ENCODE results near the gene MRPL24. TPM values are rescaled to one million over a fixed set of nuclear protein-coding genes. Genes with fewer than 3 reads are reported as not detected.

MRPL24 gene
- total and polyA plus RNA-seq, 10 of the 15 experiments (the other 5 are each of a cell fraction or from before 2014, with no cell fraction given) = 87.4 to 269 (median 134) TPM

DNA sequence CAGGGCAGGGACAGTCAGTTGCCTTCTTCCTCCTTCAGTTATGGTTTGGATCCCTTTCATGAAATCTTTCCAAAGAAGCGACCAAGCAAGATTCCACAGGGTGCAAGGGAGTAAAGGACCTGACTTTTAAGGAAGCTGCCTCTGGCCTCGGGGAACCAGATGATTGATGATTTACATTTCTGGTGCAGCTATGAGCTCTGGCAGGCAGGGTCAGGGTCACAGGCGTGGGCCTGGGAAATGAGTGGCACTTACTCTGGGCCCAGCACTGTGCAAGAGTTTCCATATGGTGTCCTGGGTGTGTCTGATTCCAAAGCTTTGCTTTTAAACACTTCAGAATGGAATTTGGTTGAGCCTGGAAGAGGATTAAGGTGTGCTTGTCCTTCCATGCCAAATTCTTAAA, 28.3 kb downstream of the MRPL24 start (continued):
- TF ChIP-seq, protein P1, sequence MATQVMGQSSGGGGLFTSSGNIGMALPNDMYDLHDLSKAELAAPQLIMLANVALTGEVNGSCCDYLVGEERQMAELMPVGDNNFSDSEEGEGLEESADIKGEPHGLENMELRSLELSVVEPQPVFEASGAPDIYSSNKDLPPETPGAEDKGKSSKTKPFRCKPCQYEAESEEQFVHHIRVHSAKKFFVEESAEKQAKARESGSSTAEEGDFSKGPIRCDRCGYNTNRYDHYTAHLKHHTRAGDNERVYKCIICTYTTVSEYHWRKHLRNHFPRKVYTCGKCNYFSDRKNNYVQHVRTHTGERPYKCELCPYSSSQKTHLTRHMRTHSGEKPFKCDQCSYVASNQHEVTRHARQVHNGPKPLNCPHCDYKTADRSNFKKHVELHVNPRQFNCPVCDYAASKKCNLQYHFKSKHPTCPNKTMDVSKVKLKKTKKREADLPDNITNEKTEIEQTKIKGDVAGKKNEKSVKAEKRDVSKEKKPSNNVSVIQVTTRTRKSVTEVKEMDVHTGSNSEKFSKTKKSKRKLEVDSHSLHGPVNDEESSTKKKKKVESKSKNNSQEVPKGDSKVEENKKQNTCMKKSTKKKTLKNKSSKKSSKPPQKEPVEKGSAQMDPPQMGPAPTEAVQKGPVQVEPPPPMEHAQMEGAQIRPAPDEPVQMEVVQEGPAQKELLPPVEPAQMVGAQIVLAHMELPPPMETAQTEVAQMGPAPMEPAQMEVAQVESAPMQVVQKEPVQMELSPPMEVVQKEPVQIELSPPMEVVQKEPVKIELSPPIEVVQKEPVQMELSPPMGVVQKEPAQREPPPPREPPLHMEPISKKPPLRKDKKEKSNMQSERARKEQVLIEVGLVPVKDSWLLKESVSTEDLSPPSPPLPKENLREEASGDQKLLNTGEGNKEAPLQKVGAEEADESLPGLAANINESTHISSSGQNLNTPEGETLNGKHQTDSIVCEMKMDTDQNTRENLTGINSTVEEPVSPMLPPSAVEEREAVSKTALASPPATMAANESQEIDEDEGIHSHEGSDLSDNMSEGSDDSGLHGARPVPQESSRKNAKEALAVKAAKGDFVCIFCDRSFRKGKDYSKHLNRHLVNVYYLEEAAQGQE (IDR thresholded peaks at IDR 0.05; ENCODE audit: low read depth, low read length) = no peak
- TF ChIP-seq DPF2 (IDR thresholded peaks at IDR 0.05) (no peak), WRNIP1 (IDR thresholded peaks at IDR 0.05; ENCODE audit: borderline replicate concordance, low read depth, low read length) (no peak), ZBED1 (IDR thresholded peaks at IDR 0.05; ENCODE audit: borderline replicate concordance) (no peak), IKZF1 (conservative IDR thresholded peaks at IDR 0.05) (no peak), SRF (IDR thresholded peaks at IDR 0.05; ENCODE audit: low read depth in 2 of 2, low read length in 2 of 2) (no peak), RCOR1 (conservative IDR thresholded peaks at IDR 0.05; ENCODE audit: low read depth, low read length) (no peak)
- TF ChIP-seq, protein P2, sequence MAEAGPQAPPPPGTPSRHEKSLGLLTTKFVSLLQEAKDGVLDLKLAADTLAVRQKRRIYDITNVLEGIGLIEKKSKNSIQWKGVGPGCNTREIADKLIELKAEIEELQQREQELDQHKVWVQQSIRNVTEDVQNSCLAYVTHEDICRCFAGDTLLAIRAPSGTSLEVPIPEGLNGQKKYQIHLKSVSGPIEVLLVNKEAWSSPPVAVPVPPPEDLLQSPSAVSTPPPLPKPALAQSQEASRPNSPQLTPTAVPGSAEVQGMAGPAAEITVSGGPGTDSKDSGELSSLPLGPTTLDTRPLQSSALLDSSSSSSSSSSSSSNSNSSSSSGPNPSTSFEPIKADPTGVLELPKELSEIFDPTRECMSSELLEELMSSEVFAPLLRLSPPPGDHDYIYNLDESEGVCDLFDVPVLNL (IDR thresholded peaks at IDR 0.05; ENCODE audit: low read depth, low read length) = no peak
- TF ChIP-seq, protein P3, sequence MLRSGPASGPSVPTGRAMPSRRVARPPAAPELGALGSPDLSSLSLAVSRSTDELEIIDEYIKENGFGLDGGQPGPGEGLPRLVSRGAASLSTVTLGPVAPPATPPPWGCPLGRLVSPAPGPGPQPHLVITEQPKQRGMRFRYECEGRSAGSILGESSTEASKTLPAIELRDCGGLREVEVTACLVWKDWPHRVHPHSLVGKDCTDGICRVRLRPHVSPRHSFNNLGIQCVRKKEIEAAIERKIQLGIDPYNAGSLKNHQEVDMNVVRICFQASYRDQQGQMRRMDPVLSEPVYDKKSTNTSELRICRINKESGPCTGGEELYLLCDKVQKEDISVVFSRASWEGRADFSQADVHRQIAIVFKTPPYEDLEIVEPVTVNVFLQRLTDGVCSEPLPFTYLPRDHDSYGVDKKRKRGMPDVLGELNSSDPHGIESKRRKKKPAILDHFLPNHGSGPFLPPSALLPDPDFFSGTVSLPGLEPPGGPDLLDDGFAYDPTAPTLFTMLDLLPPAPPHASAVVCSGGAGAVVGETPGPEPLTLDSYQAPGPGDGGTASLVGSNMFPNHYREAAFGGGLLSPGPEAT (IDR thresholded peaks at IDR 0.05; ENCODE audit: low read depth) = no peak
- TF ChIP-seq, protein P4, sequence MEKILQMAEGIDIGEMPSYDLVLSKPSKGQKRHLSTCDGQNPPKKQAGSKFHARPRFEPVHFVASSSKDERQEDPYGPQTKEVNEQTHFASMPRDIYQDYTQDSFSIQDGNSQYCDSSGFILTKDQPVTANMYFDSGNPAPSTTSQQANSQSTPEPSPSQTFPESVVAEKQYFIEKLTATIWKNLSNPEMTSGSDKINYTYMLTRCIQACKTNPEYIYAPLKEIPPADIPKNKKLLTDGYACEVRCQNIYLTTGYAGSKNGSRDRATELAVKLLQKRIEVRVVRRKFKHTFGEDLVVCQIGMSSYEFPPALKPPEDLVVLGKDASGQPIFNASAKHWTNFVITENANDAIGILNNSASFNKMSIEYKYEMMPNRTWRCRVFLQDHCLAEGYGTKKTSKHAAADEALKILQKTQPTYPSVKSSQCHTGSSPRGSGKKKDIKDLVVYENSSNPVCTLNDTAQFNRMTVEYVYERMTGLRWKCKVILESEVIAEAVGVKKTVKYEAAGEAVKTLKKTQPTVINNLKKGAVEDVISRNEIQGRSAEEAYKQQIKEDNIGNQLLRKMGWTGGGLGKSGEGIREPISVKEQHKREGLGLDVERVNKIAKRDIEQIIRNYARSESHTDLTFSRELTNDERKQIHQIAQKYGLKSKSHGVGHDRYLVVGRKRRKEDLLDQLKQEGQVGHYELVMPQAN (conservative IDR thresholded peaks at IDR 0.05) = no peak
- TF ChIP-seq, protein P5, sequence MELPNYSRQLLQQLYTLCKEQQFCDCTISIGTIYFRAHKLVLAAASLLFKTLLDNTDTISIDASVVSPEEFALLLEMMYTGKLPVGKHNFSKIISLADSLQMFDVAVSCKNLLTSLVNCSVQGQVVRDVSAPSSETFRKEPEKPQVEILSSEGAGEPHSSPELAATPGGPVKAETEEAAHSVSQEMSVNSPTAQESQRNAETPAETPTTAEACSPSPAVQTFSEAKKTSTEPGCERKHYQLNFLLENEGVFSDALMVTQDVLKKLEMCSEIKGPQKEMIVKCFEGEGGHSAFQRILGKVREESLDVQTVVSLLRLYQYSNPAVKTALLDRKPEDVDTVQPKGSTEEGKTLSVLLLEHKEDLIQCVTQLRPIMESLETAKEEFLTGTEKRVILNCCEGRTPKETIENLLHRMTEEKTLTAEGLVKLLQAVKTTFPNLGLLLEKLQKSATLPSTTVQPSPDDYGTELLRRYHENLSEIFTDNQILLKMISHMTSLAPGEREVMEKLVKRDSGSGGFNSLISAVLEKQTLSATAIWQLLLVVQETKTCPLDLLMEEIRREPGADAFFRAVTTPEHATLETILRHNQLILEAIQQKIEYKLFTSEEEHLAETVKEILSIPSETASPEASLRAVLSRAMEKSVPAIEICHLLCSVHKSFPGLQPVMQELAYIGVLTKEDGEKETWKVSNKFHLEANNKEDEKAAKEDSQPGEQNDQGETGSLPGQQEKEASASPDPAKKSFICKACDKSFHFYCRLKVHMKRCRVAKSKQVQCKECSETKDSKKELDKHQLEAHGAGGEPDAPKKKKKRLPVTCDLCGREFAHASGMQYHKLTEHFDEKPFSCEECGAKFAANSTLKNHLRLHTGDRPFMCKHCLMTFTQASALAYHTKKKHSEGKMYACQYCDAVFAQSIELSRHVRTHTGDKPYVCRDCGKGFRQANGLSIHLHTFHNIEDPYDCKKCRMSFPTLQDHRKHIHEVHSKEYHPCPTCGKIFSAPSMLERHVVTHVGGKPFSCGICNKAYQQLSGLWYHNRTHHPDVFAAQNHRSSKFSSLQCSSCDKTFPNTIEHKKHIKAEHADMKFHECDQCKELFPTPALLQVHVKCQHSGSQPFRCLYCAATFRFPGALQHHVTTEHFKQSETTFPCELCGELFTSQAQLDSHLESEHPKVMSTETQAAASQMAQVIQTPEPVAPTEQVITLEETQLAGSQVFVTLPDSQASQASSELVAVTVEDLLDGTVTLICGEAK (IDR thresholded peaks at IDR 0.05; ENCODE audit: borderline replicate concordance) = no peak
- TF ChIP-seq, protein P6, sequence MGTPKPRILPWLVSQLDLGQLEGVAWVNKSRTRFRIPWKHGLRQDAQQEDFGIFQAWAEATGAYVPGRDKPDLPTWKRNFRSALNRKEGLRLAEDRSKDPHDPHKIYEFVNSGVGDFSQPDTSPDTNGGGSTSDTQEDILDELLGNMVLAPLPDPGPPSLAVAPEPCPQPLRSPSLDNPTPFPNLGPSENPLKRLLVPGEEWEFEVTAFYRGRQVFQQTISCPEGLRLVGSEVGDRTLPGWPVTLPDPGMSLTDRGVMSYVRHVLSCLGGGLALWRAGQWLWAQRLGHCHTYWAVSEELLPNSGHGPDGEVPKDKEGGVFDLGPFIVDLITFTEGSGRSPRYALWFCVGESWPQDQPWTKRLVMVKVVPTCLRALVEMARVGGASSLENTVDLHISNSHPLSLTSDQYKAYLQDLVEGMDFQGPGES (IDR thresholded peaks at IDR 0.05) = no peak
